Tibial nerve (tissue), 4 donors: ENCODE measurements around the gene IFNAR2.

ENCODE experiments used
- EP300 ChIP-seq, 2 donors: sonication (generic); formaldehyde crosslinking; IDR thresholded peaks; one replicate each; pipeline ENCODE4 v1.6.1; 2017; ENCODE audit warnings: antibody characterized with exemption in 2 of 2, mild to moderate bottlenecking in 1 of 2
- TF ChIP-seq, protein P1 (sequence below), 5 experiments: fragments of 200-600 bp in 3 of 5; fragments of 450-650 bp in 2 of 5; sonication (generic) in 3 of 5; IDR thresholded peaks; one replicate each; pipeline ENCODE4 v1.5.1; 2016 to 2019; ENCODE audit warnings: antibody characterized with exemption in 5 of 5, mild to moderate bottlenecking in 3 of 5, moderate library complexity in 2 of 5

DNA sequence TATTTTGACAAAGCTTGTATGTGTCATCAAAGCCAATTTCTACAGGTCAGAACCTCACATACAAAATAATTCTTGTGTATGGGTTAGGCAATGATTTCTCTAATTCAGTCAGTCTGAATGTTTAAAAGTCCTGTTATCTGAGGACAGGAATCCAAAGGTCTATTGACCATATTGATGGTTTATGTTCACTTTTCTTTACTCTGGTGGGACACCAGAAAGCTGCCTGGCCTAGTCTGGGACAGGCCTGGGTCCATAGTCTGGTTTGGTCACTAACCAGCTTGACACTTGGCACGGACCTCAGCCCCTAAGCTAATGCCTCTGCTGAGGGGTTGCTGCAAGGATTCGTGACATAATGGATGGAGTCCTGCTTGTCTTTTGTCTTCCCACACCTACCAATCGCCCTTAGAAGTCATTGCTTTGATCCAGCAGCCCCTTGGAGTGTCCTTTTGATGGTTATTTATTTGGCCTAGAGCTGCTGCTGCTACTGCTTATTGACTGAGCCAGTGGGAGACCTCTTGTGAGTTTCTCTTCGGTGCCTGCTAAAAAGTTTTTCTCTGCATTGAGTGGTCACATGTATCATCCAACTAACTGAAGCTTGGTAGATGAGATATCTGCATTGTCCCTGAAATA, 15.7 kb downstream of the IFNAR2 start:
- TF ChIP-seq EP300 (IDR thresholded peaks at IDR 0.05) = no peak
- TF ChIP-seq, protein P1, sequence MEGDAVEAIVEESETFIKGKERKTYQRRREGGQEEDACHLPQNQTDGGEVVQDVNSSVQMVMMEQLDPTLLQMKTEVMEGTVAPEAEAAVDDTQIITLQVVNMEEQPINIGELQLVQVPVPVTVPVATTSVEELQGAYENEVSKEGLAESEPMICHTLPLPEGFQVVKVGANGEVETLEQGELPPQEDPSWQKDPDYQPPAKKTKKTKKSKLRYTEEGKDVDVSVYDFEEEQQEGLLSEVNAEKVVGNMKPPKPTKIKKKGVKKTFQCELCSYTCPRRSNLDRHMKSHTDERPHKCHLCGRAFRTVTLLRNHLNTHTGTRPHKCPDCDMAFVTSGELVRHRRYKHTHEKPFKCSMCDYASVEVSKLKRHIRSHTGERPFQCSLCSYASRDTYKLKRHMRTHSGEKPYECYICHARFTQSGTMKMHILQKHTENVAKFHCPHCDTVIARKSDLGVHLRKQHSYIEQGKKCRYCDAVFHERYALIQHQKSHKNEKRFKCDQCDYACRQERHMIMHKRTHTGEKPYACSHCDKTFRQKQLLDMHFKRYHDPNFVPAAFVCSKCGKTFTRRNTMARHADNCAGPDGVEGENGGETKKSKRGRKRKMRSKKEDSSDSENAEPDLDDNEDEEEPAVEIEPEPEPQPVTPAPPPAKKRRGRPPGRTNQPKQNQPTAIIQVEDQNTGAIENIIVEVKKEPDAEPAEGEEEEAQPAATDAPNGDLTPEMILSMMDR (IDR thresholded peaks at IDR 0.05) = no peak
